A673 (cell line): Measurements from ENCODE around the gene C4orf54.

Source experiments
- CTCF ChIP-seq: fragments of 300-800, 200-600 bp; sonication (generic); conservative IDR thresholded peaks from 2 replicates; pipeline ENCODE4 v1.5.1; 2017; ENCODE audit warnings: low read depth, mild to moderate bottlenecking, antibody characterized with exemption, low read length, moderate library complexity, mixed read lengths
- EZH2 ChIP-seq: fragments of 200-600 bp; sonication (generic); IDR thresholded peaks from 2 replicates; pipeline ENCODE4 v1.6.1; 2017; ENCODE audit warnings: borderline replicate concordance, low read depth, mild to moderate bottlenecking, mixed read lengths, antibody characterized with exemption, low read length; ENCODE audit not compliant: poor library complexity, severe bottlenecking

- no peak for TF ChIP-seq CTCF
- TF ChIP-seq EZH2, result no peak
Measured at GRCh38 chr4:99665983-99666382, 8.4 kb upstream of the C4orf54 start.
